Prostate gland (tissue), 2 donors: ENCODE data around the gene GLIS1. TPM values are rescaled to one million over a fixed set of nuclear protein-coding genes. Genes with fewer than 3 reads are reported as not detected.

Source experiments
- DNase-seq: peaks from one replicate; pipeline ENCODE4 v3.0.0-alpha.2; 2019; ENCODE audit warnings: low spot score
- H3K27ac ChIP-seq, 2 donors: fragments of 200-600 bp; sonication (generic); 2 replicates each; pipeline ENCODE4 v1.5.1; 2017 to 2019
- H3K27me3 ChIP-seq: fragments of 200-600 bp; sonication (generic); replicated peaks from 2 replicates; pipeline ENCODE4 v1.5.1; 2019; ENCODE audit not compliant: insufficient read depth
- H3K36me3 ChIP-seq, 2 donors: fragments of 200-600 bp; sonication (generic); 1 replicate in 1 of 2; 2 replicates in 1 of 2; pipeline versions ENCODE4 v1.5.1 to v1.8.1; 2017 to 2019
- H3K4me1 ChIP-seq: fragments of 200-600 bp; sonication (generic); replicated peaks from 2 replicates; pipeline ENCODE4 v1.5.1; 2019
- H3K4me3 ChIP-seq, 2 donors: fragments of 200-600 bp; sonication (generic); 2 replicates each; pipeline ENCODE4 v1.5.1; 2017 to 2019
- H3K9me3 ChIP-seq: fragments of 200-600 bp; sonication (generic); 2 replicates; pipeline ENCODE4 v1.5.1; 2017
- POLR2A ChIP-seq: fragments of 450-650 bp; IDR thresholded peaks from one replicate; pipeline ENCODE4 v1.6.1; 2016; ENCODE audit warnings: antibody characterized with exemption, mild to moderate bottlenecking
- POLR2AphosphoS5 ChIP-seq: sonication (generic); formaldehyde crosslinking; IDR thresholded peaks from one replicate; pipeline ENCODE4 v1.6.1; 2017; ENCODE audit warnings: antibody characterized with exemption
- WGBS: methylation state at CpG from one replicate; pipeline ENCODE4 v1.1.5; 2018; 5-methylcytosine and 5-hydroxymethylcytosine counted together
- intact Hi-C: fragments of 100-400 bp; cut with DNase I; formaldehyde crosslinking; loops from one replicate; pipeline ENCODE4 v1.14.2; 2022
- total RNA-seq, 2 donors: library from RNA; depleted of rRNA; stranded (reverse); fragments of >200 nt; gene quantifications; one replicate each; pipeline ENCODE4 v1.1.0, GENCODE V29; 2016
- TF ChIP-seq, protein P1 (sequence below), 4 experiments: fragments of 200-600 bp in 2 of 4; fragments of 450-650 bp in 2 of 4; sonication (generic) in 2 of 4; IDR thresholded peaks; 1 replicate in 3 of 4; 2 replicates in 1 of 4; pipeline ENCODE4 v1.5.1; 2016 to 2019; ENCODE audit warnings: antibody characterized with exemption in 4 of 4, mild to moderate bottlenecking in 2 of 4, moderate library complexity in 2 of 4

Gene GLIS1
- total RNA-seq, 2 donors from 2014 or later, result 1.1 to 8.1 TPM

- DNase-seq, result no peak
- Histone ChIP-seq H3K36me3 (no peaks in the 10 kb centered on the region), H3K4me3 (no peak overlapping the region), H3K27ac (no peak overlapping the region), H3K9me3 (no peaks in the 10 kb centered on the region), H3K27me3 (no peaks in the 10 kb centered on the region), H3K4me1 (no peaks in the 10 kb centered on the region)
- WGBS, result 93% methylated on average over 9 of the region's 13 CpGs
- no peak for TF ChIP-seq POLR2A
- TF ChIP-seq POLR2AphosphoS5, result no peak
- TF ChIP-seq, protein P1, sequence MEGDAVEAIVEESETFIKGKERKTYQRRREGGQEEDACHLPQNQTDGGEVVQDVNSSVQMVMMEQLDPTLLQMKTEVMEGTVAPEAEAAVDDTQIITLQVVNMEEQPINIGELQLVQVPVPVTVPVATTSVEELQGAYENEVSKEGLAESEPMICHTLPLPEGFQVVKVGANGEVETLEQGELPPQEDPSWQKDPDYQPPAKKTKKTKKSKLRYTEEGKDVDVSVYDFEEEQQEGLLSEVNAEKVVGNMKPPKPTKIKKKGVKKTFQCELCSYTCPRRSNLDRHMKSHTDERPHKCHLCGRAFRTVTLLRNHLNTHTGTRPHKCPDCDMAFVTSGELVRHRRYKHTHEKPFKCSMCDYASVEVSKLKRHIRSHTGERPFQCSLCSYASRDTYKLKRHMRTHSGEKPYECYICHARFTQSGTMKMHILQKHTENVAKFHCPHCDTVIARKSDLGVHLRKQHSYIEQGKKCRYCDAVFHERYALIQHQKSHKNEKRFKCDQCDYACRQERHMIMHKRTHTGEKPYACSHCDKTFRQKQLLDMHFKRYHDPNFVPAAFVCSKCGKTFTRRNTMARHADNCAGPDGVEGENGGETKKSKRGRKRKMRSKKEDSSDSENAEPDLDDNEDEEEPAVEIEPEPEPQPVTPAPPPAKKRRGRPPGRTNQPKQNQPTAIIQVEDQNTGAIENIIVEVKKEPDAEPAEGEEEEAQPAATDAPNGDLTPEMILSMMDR (IDR thresholded peaks at IDR 0.05), result no peak
- intact Hi-C loops, result no loop called here
Observed at GRCh38 chr1:53520481-53520880, 218.5 kb downstream of the GLIS1 start.

DNA sequence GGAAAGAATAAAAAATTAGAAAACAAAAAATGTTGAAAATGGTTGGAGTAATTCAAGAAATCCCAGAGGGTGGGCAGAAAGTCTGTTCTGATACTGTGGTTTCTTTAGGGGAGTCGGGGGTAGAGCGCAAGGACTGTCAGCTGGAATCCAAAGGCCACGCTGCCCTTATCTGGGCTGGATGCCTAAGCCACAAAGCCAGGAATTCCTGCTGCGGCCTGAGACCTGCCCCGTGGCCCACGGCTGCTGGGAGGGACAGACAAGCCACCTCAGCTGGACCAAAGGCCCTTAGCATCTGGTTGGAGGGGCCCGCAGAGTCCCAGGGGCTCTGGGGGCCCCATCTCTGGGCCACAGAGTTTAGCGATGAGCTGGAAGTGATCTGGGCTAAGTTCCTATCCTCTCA lies 219.5 kb downstream of the GLIS1 start:
- H3K27me3 ChIP-seq, result no peaks in the 10 kb centered on the region
- no peak overlapping the region for H3K27ac ChIP-seq
- TF ChIP-seq POLR2AphosphoS5 (no peak), POLR2A (no peak)
- TF ChIP-seq, protein P1 (IDR thresholded peaks at IDR 0.05), result no peak
- H3K4me1 ChIP-seq, result no peaks in the 10 kb centered on the region
- WGBS, result 74% methylated on average over 8 of the region's 8 CpGs
- H3K9me3 ChIP-seq, result no peaks in the 10 kb centered on the region
- no peak overlapping the region for H3K4me3 ChIP-seq
- no peak for DNase-seq
- H3K36me3 ChIP-seq, result no peaks in the 10 kb centered on the region
- intact Hi-C loops, result no loop called here

DNA sequence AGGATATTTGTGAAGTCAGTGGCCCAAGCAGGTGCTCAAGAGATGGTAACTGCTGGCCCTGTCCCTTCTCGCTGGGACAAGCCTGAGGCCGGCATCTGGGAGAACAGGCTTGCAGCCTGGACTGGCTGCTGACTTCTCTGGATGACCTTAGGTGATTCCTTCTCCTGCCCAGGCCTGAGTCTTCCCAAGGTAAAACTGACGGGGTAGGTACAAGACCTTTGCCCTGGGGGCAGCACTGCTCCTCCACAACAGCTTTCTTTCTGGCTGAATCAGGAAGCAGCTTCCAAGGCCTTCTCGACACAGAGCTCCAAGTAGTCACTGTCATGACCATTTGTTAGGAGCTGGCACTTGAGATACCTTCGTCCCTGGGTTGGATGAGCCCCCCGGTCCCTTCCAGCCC lies 220.2 kb downstream of the GLIS1 start:
- DNase-seq, result no peak
- no peak overlapping the region for H3K27ac ChIP-seq
- 87% methylated on average over 4 of the region's 6 CpGs for WGBS
- TF ChIP-seq, protein P1 (IDR thresholded peaks at IDR 0.05), result no peak
- TF ChIP-seq POLR2A (no peak), POLR2AphosphoS5 (no peak)
- H3K4me3 ChIP-seq, result no peak overlapping the region
- no peaks in the 10 kb centered on the region for H3K36me3 ChIP-seq
- no peaks in the 10 kb centered on the region for H3K9me3 ChIP-seq
- H3K4me1 ChIP-seq, result no peaks in the 10 kb centered on the region
- intact Hi-C loops, result no loop called here
- no peaks in the 10 kb centered on the region for H3K27me3 ChIP-seq

GRCh38 chr1:53517821-53518352 lies 221.1 kb downstream of the GLIS1 start:
- 90% methylated on average over 19 of the region's 19 CpGs for WGBS
- no peaks in the 10 kb centered on the region for H3K9me3 ChIP-seq
- DNase-seq, result no peak
- no peaks in the 10 kb centered on the region for H3K4me1 ChIP-seq
- H3K4me3 ChIP-seq, result no peak overlapping the region
- TF ChIP-seq, protein P1 (IDR thresholded peaks at IDR 0.05), result no peak
- no peak for TF ChIP-seq POLR2A
- H3K27me3 ChIP-seq, result no peaks in the 10 kb centered on the region
- no peak overlapping the region for H3K27ac ChIP-seq
- H3K36me3 ChIP-seq, result no peaks in the 10 kb centered on the region
- intact Hi-C loops, result no loop called here

DNA sequence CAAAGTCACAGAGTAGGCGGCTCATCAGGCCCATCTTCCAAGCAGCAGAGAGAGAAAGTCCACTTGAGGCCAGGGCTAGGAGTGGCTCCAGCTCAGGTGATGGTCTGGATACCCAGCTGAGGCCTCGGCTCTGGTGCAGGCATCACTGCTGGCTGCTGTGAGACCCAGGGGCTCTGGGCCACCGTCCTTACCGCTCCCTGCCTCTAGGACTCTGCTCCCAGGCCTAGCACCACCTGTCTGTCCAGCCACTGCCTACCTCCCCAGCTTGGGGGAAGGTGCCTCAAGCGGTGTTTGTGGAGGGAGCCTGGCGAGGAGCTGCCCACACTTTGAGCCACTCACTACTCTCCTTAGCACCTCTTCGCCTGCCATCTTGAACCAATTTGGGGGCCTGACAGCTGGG lies 221.9 kb downstream of the GLIS1 start:
- Histone ChIP-seq H3K4me3 (no peak overlapping the region), H3K36me3 (no peaks in the 10 kb centered on the region), H3K27ac (no peak overlapping the region), H3K27me3 (no peaks in the 10 kb centered on the region), H3K9me3 (no peaks in the 10 kb centered on the region), H3K4me1 (peaks cover 7% of the 10 kb centered on the region)
- no peak for DNase-seq
- WGBS, result 93% methylated on average over 7 of the region's 7 CpGs
- TF ChIP-seq POLR2AphosphoS5, result no peak
- no peak for TF ChIP-seq POLR2A
- TF ChIP-seq, protein P1 (IDR thresholded peaks at IDR 0.05), result no peak
- intact Hi-C loops, result no loop called here
